A549 (cell line): ENCODE data around the gene JAZF1. TPM values are rescaled to one million over a fixed set of nuclear protein-coding genes. Genes with fewer than 3 reads are reported as not detected.

Experiments used
- ATAC-seq, 2 experiments: fragments of 200-7000 bp in 1 of 2; fragments of >200 bp in 1 of 2; cut with Nextera tagmentation in 1 of 2; cut with Tn5 transposase in 1 of 2; 3 replicates each; pipeline versions ENCODE4 v1.8.0 to v1.9.1; 2018 to 2020; ENCODE audit warnings: mild to moderate bottlenecking in 1 of 2, moderate library complexity in 1 of 2
- CTCF ChIA-PET: fragments of 300-600 bp; sonication (Branson Sonifier 250); formaldehyde crosslinking; extraction: SDS; loops from one replicate; lab custom pipeline; 2021; ENCODE audit warnings: antibody characterized with exemption, inconsistent platforms; lab: Yijun Ruan, JAX
- POLR2A ChIA-PET: fragments of 350-600 bp; formaldehyde crosslinking; extraction: SDS; loops from one replicate; lab custom pipeline; 2021; ENCODE audit warnings: antibody characterized with exemption, inconsistent platforms; lab: Yijun Ruan, JAX
- DNase-seq, 2 experiments: peaks; one replicate each; pipeline versions ENCODE4 v3.0.0 to v3.0.0-alpha.2; 2011 to 2016; ENCODE audit warnings: low read depth in 1 of 2, low spot score in 1 of 2
- FAIRE-seq: peaks from 2 replicates; lab custom pipeline; 2011; peaks lifted over from hg19 to GRCh38; lab: Jason Lieb, UNC
- H3K27ac ChIP-seq, 2 experiments: fragments of >200 bp; sonication (Bioruptor Twin); formaldehyde crosslinking; 3 replicates each; pipeline ENCODE4 v1.5.1; 2016 to 2017
- H3K4me1 ChIP-seq: fragments of >200 bp; sonication (Bioruptor Twin); formaldehyde crosslinking; 3 replicates; pipeline ENCODE4 v1.6.1; 2016
- H3K4me2 ChIP-seq: fragments of >200 bp; sonication (Bioruptor Twin); formaldehyde crosslinking; 3 replicates; pipeline ENCODE4 v1.6.1; 2016
- H3K4me3 ChIP-seq: fragments of >200 bp; sonication (Bioruptor Twin); formaldehyde crosslinking; 3 replicates; pipeline ENCODE4 v1.5.1; 2016
- H3K9me3 ChIP-seq: fragments of >200 bp; sonication (Bioruptor Twin); formaldehyde crosslinking; 3 replicates; pipeline ENCODE4 v1.6.1; 2016
- ATOH8 ChIP-seq: fragments of 250-450 bp; sonication (Bioruptor Pico); IDR thresholded peaks from 2 replicates; pipeline ENCODE4 v1.5.0; 2020; ENCODE audit warnings: low read depth, mild to moderate bottlenecking, moderate library complexity
- BCL3 ChIP-seq: fragments of >200 bp; sonication (Bioruptor Twin); formaldehyde crosslinking; IDR thresholded peaks from 3 replicates; pipeline ENCODE4 v1.6.1; 2016
- BHLHE40 ChIP-seq: IDR thresholded peaks from 2 replicates; pipeline ENCODE4 v1.6.1; 2012; ENCODE audit warnings: low read depth, low read length, inconsistent platforms
- CHD4 ChIP-seq: fragments of 200-600 bp; sonication (generic); IDR thresholded peaks from 2 replicates; pipeline ENCODE4 v1.6.1; 2016; ENCODE audit warnings: antibody characterized with exemption, mild to moderate bottlenecking, borderline replicate concordance
- CTCF ChIP-seq: fragments of >200 bp; sonication (Bioruptor Twin); formaldehyde crosslinking; IDR thresholded peaks from 3 replicates; pipeline ENCODE4 v1.5.1; 2016
- EHMT2 ChIP-seq: fragments of 200-600 bp; sonication (generic); IDR thresholded peaks from 2 replicates; pipeline ENCODE4 v1.6.1; 2016; ENCODE audit warnings: antibody characterized with exemption, low read depth, mild to moderate bottlenecking, moderate library complexity
- EP300 ChIP-seq, 2 experiments: fragments of >200 bp; sonication (Bioruptor Twin); formaldehyde crosslinking; IDR thresholded peaks; 2 replicates in 1 of 2; 3 replicates in 1 of 2; pipeline ENCODE4 v1.6.1; 2016 to 2017
- FOSB ChIP-seq: fragments of 250-450 bp; sonication (Bioruptor Pico); IDR thresholded peaks from 2 replicates; pipeline ENCODE4 v1.5.0; 2020; ENCODE audit warnings: mild to moderate bottlenecking, moderate library complexity
- FOSL2 ChIP-seq, 2 experiments: fragments of 450-650 bp in 1 of 2; fragments of >200 bp in 1 of 2; sonication (Bioruptor Twin) in 1 of 2; formaldehyde crosslinking; IDR thresholded peaks; 2 replicates each; pipeline versions ENCODE4 v1.5.0 to v1.6.1; 2016 to 2020; ENCODE audit warnings: mild to moderate bottlenecking in 1 of 2, moderate library complexity in 1 of 2
- FOXS1 ChIP-seq: fragments of 250-450 bp; sonication (Bioruptor Pico); IDR thresholded peaks from 2 replicates; pipeline ENCODE4 v1.5.0; 2020; ENCODE audit warnings: mild to moderate bottlenecking, moderate library complexity
- HES2 ChIP-seq: fragments of >200 bp; sonication (Bioruptor Twin); formaldehyde crosslinking; IDR thresholded peaks from 2 replicates; pipeline ENCODE4 v1.6.1; 2016
- HMGXB4 ChIP-seq: fragments of 250-450 bp; sonication (Bioruptor Pico); IDR thresholded peaks from 2 replicates; pipeline ENCODE4 v1.5.0; 2021; ENCODE audit warnings: mild to moderate bottlenecking, moderate library complexity, borderline replicate concordance
- HOXB13 ChIP-seq: fragments of 250-450 bp; sonication (Bioruptor Pico); IDR thresholded peaks from 2 replicates; pipeline ENCODE4 v1.5.0; 2020; ENCODE audit warnings: low read depth, mild to moderate bottlenecking, moderate library complexity
- HOXB5 ChIP-seq: fragments of 250-450 bp; sonication (Bioruptor Pico); IDR thresholded peaks from 2 replicates; pipeline ENCODE4 v1.5.0; 2020; ENCODE audit warnings: mild to moderate bottlenecking, moderate library complexity
- JUNB ChIP-seq: fragments of >200 bp; sonication (Bioruptor Twin); formaldehyde crosslinking; IDR thresholded peaks from 2 replicates; pipeline ENCODE4 v1.6.1; 2016
- MAFK ChIP-seq: fragments of 450-650 bp; IDR thresholded peaks from 2 replicates; pipeline ENCODE4 v1.6.1; 2014; ENCODE audit not compliant: partially characterized antibody
- MYC ChIP-seq: IDR thresholded peaks from 2 replicates; pipeline ENCODE4 v1.6.1; 2012; ENCODE audit warnings: mild to moderate bottlenecking, inconsistent platforms, low read length, improper control_type of control experiment, borderline replicate concordance
- PBX3 ChIP-seq: IDR thresholded peaks from 2 replicates; pipeline ENCODE4 v1.6.1; 2012
- RARB ChIP-seq: fragments of 250-450 bp; sonication (Bioruptor Pico); IDR thresholded peaks from 2 replicates; pipeline ENCODE4 v1.8.0; 2021; ENCODE audit warnings: mild to moderate bottlenecking, moderate library complexity
- RCOR1 ChIP-seq: fragments of 150-350 bp; IDR thresholded peaks from 2 replicates; pipeline ENCODE4 v1.6.1; 2014; ENCODE audit warnings: antibody characterized with exemption, low read length, low read depth
- RFX5 ChIP-seq: fragments of 450-650 bp; IDR thresholded peaks from 2 replicates; pipeline ENCODE4 v1.7.1; 2014; ENCODE audit warnings: antibody characterized with exemption, mild to moderate bottlenecking, moderate library complexity
- RNF2 ChIP-seq: fragments of 200-600 bp; sonication (generic); IDR thresholded peaks from 2 replicates; pipeline ENCODE4 v1.6.1; 2016; ENCODE audit warnings: low read depth, mild to moderate bottlenecking, antibody characterized with exemption, moderate library complexity, borderline replicate concordance
- SREBF2 ChIP-seq: fragments of 450-650 bp; IDR thresholded peaks from 2 replicates; pipeline ENCODE4 v1.6.1; 2014; ENCODE audit warnings: mild to moderate bottlenecking, moderate library complexity
- TFCP2L1 ChIP-seq: fragments of 250-450 bp; sonication (Bioruptor Pico); IDR thresholded peaks from 2 replicates; pipeline ENCODE4 v1.5.0; 2021; ENCODE audit warnings: mild to moderate bottlenecking
- ZFP36 ChIP-seq: fragments of 450-650 bp; IDR thresholded peaks from 2 replicates; pipeline ENCODE4 v1.6.1; 2014; ENCODE audit warnings: borderline replicate concordance; ENCODE audit not compliant: partially characterized antibody
- ZNF302 ChIP-seq: fragments of 250-450 bp; sonication (Bioruptor Pico); IDR thresholded peaks from 2 replicates; pipeline ENCODE4 v1.9.0; 2021; ENCODE audit warnings: inconsistent platforms, mild to moderate bottlenecking, moderate library complexity
- WGBS: methylation state at CpG from one replicate; pipeline ENCODE4 v1.1.6; 2017; ENCODE audit errors: missing lambda C conversion rate; 5-methylcytosine and 5-hydroxymethylcytosine counted together
- polyA plus RNA-seq, 4 experiments: library from polyadenylated mRNA; depleted of rRNA in 3 of 4; stranded (reverse); fragments of >200 nt; fragmentation: RNase III in 1 of 4; extraction: RNeasy Plus Mini Kit Qiagen cat#74134 plus additional on column Dnase treatment in 1 of 4; gene quantifications; 2 replicates in 3 of 4; 3 replicates in 1 of 4; pipeline ENCODE4 v1.2.3, GENCODE V29; 2011 to 2017

Gene JAZF1
- polyA plus RNA-seq, 2 of the 4 experiments (the other 2 are of a cell fraction): 1.9 to 2.8 TPM

- 0% methylated on average over 1 of the region's 1 CpG for WGBS
- TF ChIP-seq ZNF302 (CRISPR knock-in tag) (no peak), FOSL2 (IDR thresholded peaks at IDR 0.05) (no peak), FOSL2 (CRISPR knock-in tag; IDR thresholded peaks at IDR 0.05) (0 out of 2 replicates have a peak, but pooled peaks have one; percentile 4)
- DNase-seq (no peak), ATAC-seq (no peak), FAIRE-seq (no peak)
- ChIA-PET CTCF (interaction anchor here (0.8 to 2.3 kb wide), 7 partner anchors 18 to 59 kb away, joined by 3 to 20 read pairs (median 4); no protein-coding TSS in a partner anchor), POLR2A (interaction anchor here (1.8 kb wide), 1 partner anchor 17 kb away, joined by 5 read pairs; no protein-coding TSS in a partner anchor)
- H3K4me2 ChIP-seq: peak overlapping the region; percentile 75
- no peaks in the 10 kb centered on the region for H3K9me3 ChIP-seq
- H3K4me3 ChIP-seq: peak overlapping the region; percentile 21; the same call in 1 of the 3 replicates
- peak overlapping the region; percentile 90 to 92 for H3K27ac ChIP-seq
- peaks cover 90% of the 10 kb centered on the region for H3K4me1 ChIP-seq
Observed at GRCh38 chr7:28038175-28038797, 142.3 kb downstream of the JAZF1 start.

GRCh38 chr7:28037220-28038010, 143.2 kb downstream of the JAZF1 start:
- CTCF ChIA-PET: interaction anchor here (0.8 to 2.3 kb wide), 5 partner anchors 19 to 60 kb away, joined by 3 to 20 read pairs (median 4); no protein-coding TSS in a partner anchor
- 5% methylated on average over 6 of the region's 6 CpGs for WGBS
- TF ChIP-seq RFX5 (no peak), TFCP2L1 (no peak), FOSL2 (IDR thresholded peaks at IDR 0.05) (peak; percentile 99), FOSL2 (CRISPR knock-in tag; IDR thresholded peaks at IDR 0.05) (peak; percentile 100), EP300 (IDR thresholded peaks at IDR 0.05) (peak; percentile 57 to 82; a peak in 2 of 5 replicates), MAFK (peak; percentile 97), HMGXB4 (CRISPR knock-in tag) (no peak), HES2 (no peak), EHMT2 (no peak), ZNF302 (CRISPR knock-in tag) (no peak), ZFP36 (no peak), BCL3 (peak; percentile 74; the same call in 2 of the 3 replicates), SREBF2 (no peak), FOXS1 (CRISPR knock-in tag) (no peak), MYC (no peak), HOXB13 (no peak), FOSB (CRISPR knock-in tag) (peak; percentile 56; the same call in 1 of the 2 replicates), PBX3 (peak; percentile 51; the same call in 1 of the 2 replicates), RCOR1 (no peak), BHLHE40 (no peak), HOXB5 (CRISPR knock-in tag) (0 out of 2 replicates have a peak, but pooled peaks have one; percentile 18), CHD4 (no peak), JUNB (peak; percentile 98), CTCF (no peak), RARB (no peak), ATOH8 (CRISPR knock-in tag) (no peak), RNF2 (no peak)

More at GRCh38 chr7:28037220-28038010, 143.2 kb downstream of the JAZF1 start:
- Histone ChIP-seq H3K27ac (peak overlapping the region; percentile 90 to 92), H3K4me1 (peaks cover 93% of the 10 kb centered on the region), H3K9me3 (no peaks in the 10 kb centered on the region), H3K4me2 (peak overlapping the region; percentile 75), H3K4me3 (peak overlapping the region; percentile 21; the same call in 2 of the 3 replicates)
- DNase-seq (peak; percentile 67 to 95), FAIRE-seq (peak; percentile 98), ATAC-seq (peak; percentile 79 to 85)
- POLR2A ChIA-PET: interaction anchor here (1.8 kb wide), 1 partner anchor 17 kb away, joined by 5 read pairs; no protein-coding TSS in a partner anchor
